Esophagus muscularis mucosa (tissue), 4 donors: ENCODE data around the gene SPINK2.

ENCODE experiments used
- CTCF ChIP-seq, 3 experiments: fragments of 200-600 bp in 2 of 3; fragments of 450-650 bp in 1 of 3; sonication (generic) in 2 of 3; IDR thresholded peaks; one replicate each; pipeline ENCODE4 v1.5.1; 2017 to 2019; ENCODE audit warnings: antibody characterized with exemption in 3 of 3, mild to moderate bottlenecking in 2 of 3, moderate library complexity in 1 of 3
- EP300 ChIP-seq: sonication (generic); formaldehyde crosslinking; IDR thresholded peaks from one replicate; pipeline ENCODE4 v1.6.1; 2017; ENCODE audit warnings: antibody characterized with exemption
- POLR2A ChIP-seq: fragments of 450-650 bp; IDR thresholded peaks from one replicate; pipeline ENCODE4 v1.6.1; 2017; ENCODE audit warnings: antibody characterized with exemption, moderate library complexity, mild to moderate bottlenecking, low read depth
- POLR2AphosphoS5 ChIP-seq, 2 donors: sonication (generic); formaldehyde crosslinking; IDR thresholded peaks; one replicate each; pipeline ENCODE4 v1.6.1; 2017; ENCODE audit warnings: antibody characterized with exemption in 2 of 2

GRCh38 chr4:56843421-56843899, 22.0 kb upstream of the SPINK2 start:
- TF ChIP-seq CTCF (IDR thresholded peaks at IDR 0.05): no peak
- no peak for TF ChIP-seq POLR2AphosphoS5 (IDR thresholded peaks at IDR 0.05)
- TF ChIP-seq EP300: no peak
- TF ChIP-seq POLR2A: no peak
